ENCODE measurements around the gene GPR176. TPM values are rescaled to one million over a fixed set of nuclear protein-coding genes. Genes with fewer than 3 reads are reported as not detected.
A peak's percentile ranks its signal among the peaks of the same experiment; 100 is the strongest.

Gene GPR176
- polyA plus RNA-seq, 1 of the 3 experiments (the other 2 are of a cell fraction) = 21.9 TPM

GRCh38 chr15:39908186-39908585 is 11.9 kb downstream of the GPR176 start (continued):
- TF ChIP-seq EP300 (IDR thresholded peaks at IDR 0.05; ENCODE audit: borderline replicate concordance in 1 of 2, low read depth in 1 of 2, low read length in 1 of 2) (0 out of 4 replicates have a peak, but pooled peaks of 1 of the 2 experiments have one; percentile 21), SMC3 (IDR thresholded peaks at IDR 0.05; ENCODE audit: low read depth, low read length) (no peak), TAF1 (IDR thresholded peaks at IDR 0.05; ENCODE audit: borderline replicate concordance, low read depth, low read length) (no peak), NFIC (IDR thresholded peaks at IDR 0.05; ENCODE audit: borderline replicate concordance) (0 out of 2 replicates have a peak, but pooled peaks have one; percentile 21), RXRA (IDR thresholded peaks at IDR 0.05; ENCODE audit: borderline replicate concordance, low read depth) (no peak), USF1 (IDR thresholded peaks at IDR 0.05; ENCODE audit: borderline replicate concordance, low read depth) (no peak)
- TF ChIP-seq, protein P1, sequence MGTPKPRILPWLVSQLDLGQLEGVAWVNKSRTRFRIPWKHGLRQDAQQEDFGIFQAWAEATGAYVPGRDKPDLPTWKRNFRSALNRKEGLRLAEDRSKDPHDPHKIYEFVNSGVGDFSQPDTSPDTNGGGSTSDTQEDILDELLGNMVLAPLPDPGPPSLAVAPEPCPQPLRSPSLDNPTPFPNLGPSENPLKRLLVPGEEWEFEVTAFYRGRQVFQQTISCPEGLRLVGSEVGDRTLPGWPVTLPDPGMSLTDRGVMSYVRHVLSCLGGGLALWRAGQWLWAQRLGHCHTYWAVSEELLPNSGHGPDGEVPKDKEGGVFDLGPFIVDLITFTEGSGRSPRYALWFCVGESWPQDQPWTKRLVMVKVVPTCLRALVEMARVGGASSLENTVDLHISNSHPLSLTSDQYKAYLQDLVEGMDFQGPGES (IDR thresholded peaks at IDR 0.05; ENCODE audit: low read depth, low read length) = no peak

DNA sequence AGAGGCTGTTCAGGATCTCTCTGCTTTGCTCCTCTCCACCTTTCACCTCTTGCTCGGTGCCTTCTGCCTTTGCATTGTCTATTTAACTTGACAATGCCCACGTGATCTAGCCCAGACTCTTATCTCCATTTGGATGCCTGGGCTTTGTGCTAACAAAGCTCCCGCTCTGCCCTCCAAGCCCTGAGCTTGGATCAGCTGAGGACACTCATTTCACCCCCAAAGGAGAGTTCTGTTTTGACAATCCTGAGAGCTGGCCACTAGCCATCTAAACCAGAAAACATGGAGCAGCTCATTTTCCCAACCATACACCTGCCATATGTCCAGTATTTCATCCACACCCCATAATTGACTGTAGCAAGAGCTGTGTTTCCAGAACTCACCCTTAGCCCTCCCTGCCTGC is 12.8 kb downstream of the GPR176 start:
- Histone ChIP-seq H3F3A (replicated peaks; ENCODE audit: insufficient read depth) (peaks cover 26% of the 10 kb centered on the region), H3K27me3 (ENCODE audit: insufficient read depth) (no peaks in the 10 kb centered on the region), H3K27ac (ENCODE audit: low read depth in 2 of 2, low read length in 1 of 2) (peak overlapping the region in 1 of 2 experiments; percentile 75; a peak in 2 of 4 replicates), H2AFZ (ENCODE audit: low read depth) (no peak overlapping the region), H3K9me3 (no peaks in the 10 kb centered on the region), H4K20me1 (ENCODE audit: insufficient read depth) (peaks cover 62% of the 10 kb centered on the region), H3K79me2 (ENCODE audit: insufficient read depth) (peaks cover 97% of the 10 kb centered on the region), H3K36me3 (replicated peaks in 1 of 2; ENCODE audit: control insufficient read depth in 1 of 2, insufficient read depth in 2 of 2, low read length in 1 of 2) (peaks cover 0 to 31% of the 10 kb centered on the region in 2 experiments), H3K4me1 (ENCODE audit: control insufficient read depth in 1 of 2, insufficient read depth in 2 of 2, low read depth in 1 of 2, low read length in 1 of 2) (peaks cover 11 to 16% of the 10 kb centered on the region in 2 experiments; a peak in 3 of 4 replicates), H3K9ac (no peak overlapping the region), H3K4me3 (ENCODE audit: low read depth in 2 of 2, low read length in 1 of 2) (no peak overlapping the region), H3K9me2 (no peaks in the 10 kb centered on the region), H3K4me2 (no peak overlapping the region)
- CTCF ChIA-PET = interaction anchor here (1.0 to 1.2 kb wide), 5 partner anchors 9 to 150 kb away, joined by 3 to 4 read pairs (median 3); no protein-coding TSS in a partner anchor
- WGBS (ENCODE audit: low lambda C conversion rate) = 81% methylated on average over 3 of the region's 3 CpGs
- POLR2A ChIA-PET = interaction anchor here (1.1 kb wide), 1 partner anchor 13 kb away, joined by 6 read pairs; the partner anchor contains the start of gene GPR176
- no peak for DNase-seq
- no peak for TF ChIP-seq JUND (IDR thresholded peaks at IDR 0.05)
- no peak for TF ChIP-seq USF1 (IDR thresholded peaks at IDR 0.05; ENCODE audit: borderline replicate concordance, low read depth)
- TF ChIP-seq, protein P2, sequence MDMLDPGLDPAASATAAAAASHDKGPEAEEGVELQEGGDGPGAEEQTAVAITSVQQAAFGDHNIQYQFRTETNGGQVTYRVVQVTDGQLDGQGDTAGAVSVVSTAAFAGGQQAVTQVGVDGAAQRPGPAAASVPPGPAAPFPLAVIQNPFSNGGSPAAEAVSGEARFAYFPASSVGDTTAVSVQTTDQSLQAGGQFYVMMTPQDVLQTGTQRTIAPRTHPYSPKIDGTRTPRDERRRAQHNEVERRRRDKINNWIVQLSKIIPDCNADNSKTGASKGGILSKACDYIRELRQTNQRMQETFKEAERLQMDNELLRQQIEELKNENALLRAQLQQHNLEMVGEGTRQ (IDR thresholded peaks at IDR 0.05; ENCODE audit: borderline replicate concordance, low read depth, low read length) = no peak
- TF ChIP-seq SIN3A (IDR thresholded peaks at IDR 0.05; ENCODE audit: borderline replicate concordance, low read depth, low read length) = no peak
- TF ChIP-seq TEAD4 (IDR thresholded peaks at IDR 0.05; ENCODE audit: borderline replicate concordance, insufficient read depth) = no peak

Measured in SK-N-SH (cell line).